HG03457 (cell line): Measurements from ENCODE around the gene WDFY4.

Experiments
- ATAC-seq: cut with Tn5 transposase; IDR thresholded peaks from one replicate; pipeline ENCODE4 v1.9.1; 2021; ENCODE audit warnings: moderate number of reproducible peaks; ENCODE audit not compliant: unreplicated experiment

WDFY4 gene

GRCh38 chr10:48811461-48811860, 126.8 kb downstream of the WDFY4 start:
- ATAC-seq = no peak

DNA sequence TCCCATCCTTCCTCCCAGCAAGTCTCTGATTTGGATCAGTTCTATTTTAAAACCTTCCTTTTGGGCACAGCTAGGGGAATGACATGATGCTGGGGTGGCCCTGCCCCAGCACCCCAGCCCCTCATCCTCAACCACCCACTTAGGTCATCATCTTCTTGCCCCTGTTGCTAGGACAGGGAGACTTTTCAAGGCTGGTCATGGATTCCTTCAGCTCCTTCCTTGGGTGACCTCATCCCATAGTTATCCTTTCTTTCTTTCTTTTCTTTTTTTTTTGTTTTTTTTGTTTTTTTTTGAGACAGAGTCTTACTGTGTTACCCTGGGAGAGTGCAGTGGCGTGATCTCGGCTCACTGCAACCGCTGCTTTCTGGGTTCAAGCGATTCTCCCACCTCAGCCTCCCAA, 127.2 kb downstream of the WDFY4 start:
- ATAC-seq = no peak

- ATAC-seq = no peak
Observed at GRCh38 chr10:48813291-48813690, 128.6 kb downstream of the WDFY4 start.

DNA sequence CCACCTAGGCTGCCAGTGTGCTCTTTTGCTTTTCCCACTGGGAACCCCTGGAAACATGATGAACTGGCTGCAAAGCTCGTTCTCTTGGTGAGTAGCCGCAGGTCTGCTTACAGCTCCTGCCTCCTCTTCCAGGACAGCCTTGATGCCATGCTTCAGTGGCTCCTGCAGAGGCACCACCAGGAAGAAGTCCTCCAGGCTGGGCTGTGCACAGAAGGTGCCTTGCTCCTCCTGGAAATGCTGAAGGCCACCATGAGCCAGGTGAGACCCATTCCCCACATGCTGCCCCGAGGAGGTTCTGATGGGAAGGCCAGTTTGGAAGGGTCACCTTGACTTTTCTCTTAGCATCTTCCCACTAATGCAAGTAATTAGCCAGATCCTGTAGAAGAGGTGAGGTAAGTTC, 129.2 kb downstream of the WDFY4 start:
- no peak for ATAC-seq

GRCh38 chr10:48814933-48815332, 130.3 kb downstream of the WDFY4 start:
- ATAC-seq = no peak

- no peak for ATAC-seq
Observed at GRCh38 chr10:48817141-48817540, 132.5 kb downstream of the WDFY4 start.

DNA sequence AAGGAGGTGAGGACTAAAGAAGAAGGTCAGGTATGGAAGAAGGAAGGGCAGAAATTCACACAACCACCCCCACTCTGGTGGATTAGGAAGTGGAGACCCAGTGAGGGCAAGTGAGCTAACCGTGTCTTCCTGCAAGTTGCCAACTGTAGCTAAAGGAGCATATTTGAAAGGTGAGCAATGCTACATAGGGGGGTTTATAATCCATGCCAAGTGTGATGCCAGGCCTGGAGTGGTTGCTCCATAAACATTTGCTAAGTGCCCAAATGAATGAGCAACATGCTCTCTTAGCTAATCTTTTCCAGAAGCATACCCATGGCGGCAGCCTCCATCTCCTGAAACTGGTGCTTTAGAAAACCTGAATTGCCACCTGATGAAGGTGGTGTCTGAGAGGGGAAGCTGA, 133.4 kb downstream of the WDFY4 start:
- ATAC-seq = no peak

- no peak for ATAC-seq
Observed at GRCh38 chr10:48818861-48819520, 134.3 kb downstream of the WDFY4 start.

- ATAC-seq = no peak
Observed at GRCh38 chr10:48819783-48820182, 135.1 kb downstream of the WDFY4 start.

DNA sequence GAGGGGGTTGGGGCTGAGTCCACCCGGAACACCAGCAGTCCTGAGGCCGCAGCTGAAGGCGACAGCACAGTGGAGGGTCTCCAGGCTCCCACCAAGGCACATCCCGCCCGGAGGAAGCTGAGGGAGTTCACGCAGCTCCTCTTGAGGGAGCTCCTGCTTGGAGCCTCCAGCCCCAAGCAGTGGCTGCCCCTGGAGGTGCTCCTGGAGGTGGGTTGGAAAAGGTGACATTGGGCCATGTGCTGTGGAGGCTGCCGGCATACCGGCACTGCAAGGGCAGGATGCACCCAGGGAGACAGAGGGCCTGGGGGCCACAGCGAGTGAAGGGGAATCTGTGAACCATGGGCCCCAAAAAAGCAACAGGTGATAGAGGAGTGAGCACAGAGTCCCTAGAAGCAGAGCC, 135.6 kb downstream of the WDFY4 start:
- no peak for ATAC-seq

GRCh38 chr10:48820699-48821098, 136.0 kb downstream of the WDFY4 start:
- no peak for ATAC-seq

DNA sequence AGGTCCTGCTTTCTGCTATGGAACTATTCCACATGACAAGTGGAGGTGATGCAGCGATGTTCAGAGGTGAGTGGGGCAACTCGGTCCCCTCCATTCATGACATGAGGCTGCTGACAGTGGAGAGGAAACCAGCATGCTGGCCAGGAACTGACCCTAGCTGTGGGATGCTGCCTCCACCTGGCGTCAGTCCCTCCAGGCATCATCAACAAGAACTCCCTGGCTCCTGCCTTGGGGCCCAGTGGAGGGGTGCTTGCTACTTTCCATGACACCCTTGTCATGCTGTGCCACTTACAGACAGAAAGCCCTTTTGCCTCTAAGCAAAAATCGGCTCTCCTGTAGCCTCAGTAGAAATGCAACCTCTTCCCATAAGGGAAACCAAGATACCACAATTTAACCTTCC, 136.4 kb downstream of the WDFY4 start:
- no peak for ATAC-seq

- ATAC-seq = no peak
Observed at GRCh38 chr10:48821692-48822091, 137.0 kb downstream of the WDFY4 start.

DNA sequence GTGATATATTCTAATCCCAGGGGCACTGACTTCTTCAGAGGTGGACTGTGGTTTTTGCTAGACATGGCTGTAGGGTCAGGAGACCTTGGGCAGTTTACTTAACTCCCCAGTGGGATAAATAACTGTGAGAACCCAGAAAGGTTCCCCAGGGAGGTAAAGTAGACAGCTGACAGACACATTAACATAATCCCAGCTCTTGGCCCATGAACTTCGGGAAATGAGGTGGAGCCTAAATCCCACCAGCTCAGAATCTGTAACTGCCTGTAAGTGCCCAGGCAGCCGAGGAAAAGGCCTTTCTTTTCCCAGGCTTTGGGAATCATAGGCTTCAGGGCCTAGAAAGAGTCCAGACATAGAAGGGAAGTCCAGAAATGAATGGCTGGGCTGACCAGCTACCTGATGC, 149.0 kb downstream of the WDFY4 start:
- no peak for ATAC-seq

DNA sequence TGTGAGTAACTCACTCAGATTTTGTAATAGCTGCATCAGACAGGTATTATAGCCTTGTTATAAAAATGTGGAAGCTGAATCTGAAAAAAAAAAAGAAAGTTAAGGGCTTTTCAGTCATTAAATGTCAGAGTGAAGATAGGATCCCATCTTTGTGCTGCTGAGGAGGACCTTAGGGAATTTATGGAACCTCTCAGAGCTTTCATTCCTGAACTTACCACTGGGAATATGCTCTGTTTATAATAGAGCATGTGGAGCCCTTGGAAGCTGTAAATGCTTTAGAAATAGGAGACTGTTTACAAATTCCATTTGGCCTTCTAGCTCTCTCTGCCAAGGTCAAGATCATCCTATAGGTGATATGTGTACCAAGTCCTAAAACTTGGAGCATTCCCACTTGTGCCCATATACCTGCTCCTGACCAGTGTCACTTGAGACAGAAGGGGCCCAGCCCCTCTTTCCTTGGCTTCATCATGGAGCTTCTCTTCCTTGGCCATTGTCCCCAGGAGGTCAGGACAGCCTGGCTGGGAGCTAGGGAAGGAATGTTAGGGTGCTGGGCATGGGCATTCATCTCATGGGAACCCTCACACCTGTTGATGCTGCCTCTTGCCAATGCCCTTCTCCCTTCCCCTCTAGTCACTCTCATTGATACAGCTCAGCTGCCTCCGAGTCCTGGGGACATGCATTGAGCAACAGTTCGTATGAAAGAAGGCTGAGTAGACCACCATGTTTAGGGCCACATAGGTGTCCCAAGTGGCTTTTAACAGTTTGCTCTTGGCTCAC, 149.7 kb downstream of the WDFY4 start:
- no peak for ATAC-seq

DNA sequence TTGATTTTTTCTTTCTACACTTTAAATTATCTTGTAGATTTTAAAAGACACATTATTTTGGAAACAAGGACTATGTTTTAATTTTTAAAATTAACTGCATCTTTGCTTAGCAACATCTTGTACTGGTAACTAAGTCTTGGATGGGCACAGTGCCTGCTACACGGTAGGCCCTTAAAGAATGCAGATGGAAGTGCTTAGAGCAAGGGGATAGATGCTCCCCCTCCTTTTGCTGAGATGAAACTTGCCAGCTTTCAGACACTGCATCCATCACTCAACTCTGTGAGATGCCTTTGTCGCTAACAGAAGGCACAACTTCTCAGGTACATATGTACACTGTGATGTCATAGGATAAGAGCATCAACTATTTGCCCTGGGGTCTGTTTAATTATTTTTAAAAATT, 151.1 kb downstream of the WDFY4 start:
- no peak for ATAC-seq

- ATAC-seq = no peak
Observed at GRCh38 chr10:48836605-48837004, 151.9 kb downstream of the WDFY4 start.

GRCh38 chr10:48838834-48839233, 154.2 kb downstream of the WDFY4 start:
- ATAC-seq = no peak

DNA sequence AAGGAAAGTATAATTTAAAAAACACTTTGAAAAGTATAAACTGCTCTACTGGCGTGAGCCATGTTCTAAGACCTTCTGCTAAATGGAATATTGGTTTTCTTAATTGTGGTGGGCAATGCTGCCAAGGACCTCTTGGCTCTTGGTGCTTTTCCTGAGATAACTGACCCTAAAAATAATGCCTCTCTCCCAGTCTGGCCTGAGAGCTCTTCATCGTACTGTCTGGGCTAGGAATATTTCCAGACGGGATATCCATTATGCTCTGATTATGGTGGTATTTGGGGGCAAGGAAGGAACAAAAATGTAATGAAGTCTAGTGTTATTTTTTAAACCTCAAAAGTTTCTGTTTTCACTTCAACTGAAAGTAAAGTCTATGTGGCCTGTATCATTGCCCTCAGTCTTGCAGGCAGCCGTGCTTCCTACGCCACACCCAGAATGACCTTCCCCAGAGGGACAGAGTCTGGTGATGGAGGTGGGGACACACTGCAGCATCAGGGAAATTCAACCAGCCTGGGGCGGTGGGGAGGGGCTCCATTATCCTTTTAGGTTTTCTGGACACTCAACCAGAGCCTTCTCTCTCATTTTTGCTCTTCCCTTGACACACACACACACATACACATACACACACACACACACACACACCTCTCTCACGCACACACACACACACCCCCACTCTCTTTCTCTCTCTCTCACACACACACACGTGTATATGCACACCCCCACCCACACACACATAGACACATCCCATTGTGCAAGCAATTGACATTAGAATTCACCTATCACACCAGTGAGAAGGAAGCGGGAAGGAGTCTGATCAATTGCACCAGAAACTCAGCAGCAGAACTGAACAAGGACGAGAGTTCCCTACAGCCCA, 155.4 kb downstream of the WDFY4 start:
- ATAC-seq = no peak

DNA sequence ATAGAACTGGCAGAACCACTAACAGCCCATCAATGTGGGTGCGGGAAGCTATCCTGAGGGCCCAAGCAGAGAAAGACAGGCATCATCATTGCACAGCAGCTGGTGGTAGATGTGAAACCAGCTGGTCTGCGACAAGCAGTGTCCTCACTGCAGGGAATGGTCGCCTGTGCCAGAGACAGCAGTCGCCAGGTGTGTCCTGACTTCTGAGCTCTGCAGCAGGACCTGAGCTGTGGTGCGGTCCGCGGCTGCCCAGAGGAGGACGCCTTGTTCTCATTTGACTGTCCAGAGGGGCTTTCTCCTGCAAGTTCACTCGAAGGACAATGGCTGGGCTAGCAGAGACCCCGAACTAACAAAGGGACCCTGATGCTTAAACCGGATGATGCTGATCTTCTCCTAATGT, 157.6 kb downstream of the WDFY4 start:
- ATAC-seq = no peak

DNA sequence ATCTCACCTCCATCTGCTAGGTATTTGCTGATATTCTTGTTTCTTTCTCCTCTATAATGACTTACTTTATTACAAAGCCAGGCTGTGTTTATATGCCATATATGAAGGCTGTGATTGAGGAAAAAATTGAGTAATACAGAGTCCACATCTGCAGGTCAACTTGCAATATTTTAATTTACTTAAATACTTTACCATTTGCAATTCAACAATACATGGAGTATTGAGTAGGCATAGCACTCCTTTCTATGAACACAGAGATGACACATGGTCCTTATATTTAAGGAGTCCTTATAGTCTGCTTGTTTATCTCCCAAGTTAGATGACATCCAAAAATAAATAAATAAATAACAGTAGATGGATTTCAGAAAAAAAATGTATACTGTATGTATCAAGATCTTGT, 158.5 kb downstream of the WDFY4 start:
- no peak for ATAC-seq

GRCh38 chr10:48844616-48845015, 159.9 kb downstream of the WDFY4 start:
- ATAC-seq = no peak
